ENCODE results near the gene HS6ST3. TPM values are rescaled to one million over a fixed set of nuclear protein-coding genes. Genes with fewer than 3 reads are reported as not detected.

The HS6ST3 gene
- total RNA-seq, 1 donor from 2014 or later = not detected

DNA sequence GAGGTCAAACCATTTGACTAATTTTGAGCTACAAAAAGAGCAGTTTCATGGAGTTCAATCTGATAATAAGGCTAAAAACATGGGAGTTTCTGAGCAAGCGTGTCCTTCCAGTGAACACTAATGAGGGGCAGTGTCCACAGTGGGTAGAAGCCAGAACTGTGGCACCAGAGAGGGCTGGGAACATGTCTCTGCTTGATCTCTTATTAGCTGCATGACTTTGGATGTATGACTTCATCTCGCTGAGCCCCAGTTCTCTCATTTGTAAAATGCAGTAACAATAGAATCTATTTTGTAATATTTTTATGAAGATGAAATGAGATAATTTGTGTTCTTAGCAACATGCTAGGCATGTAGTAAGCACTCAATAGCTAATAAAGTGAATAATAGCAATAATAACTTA is 69.8 kb downstream of the HS6ST3 start:
- no peak overlapping the region for H3K27ac Mint-ChIP-seq (ENCODE audit: unreplicated experiment)
- H3K9me3 Mint-ChIP-seq (ENCODE audit: unreplicated experiment) = no peaks in the 10 kb centered on the region
- no peaks in the 10 kb centered on the region for H3K36me3 Mint-ChIP-seq (ENCODE audit: unreplicated experiment)

DNA sequence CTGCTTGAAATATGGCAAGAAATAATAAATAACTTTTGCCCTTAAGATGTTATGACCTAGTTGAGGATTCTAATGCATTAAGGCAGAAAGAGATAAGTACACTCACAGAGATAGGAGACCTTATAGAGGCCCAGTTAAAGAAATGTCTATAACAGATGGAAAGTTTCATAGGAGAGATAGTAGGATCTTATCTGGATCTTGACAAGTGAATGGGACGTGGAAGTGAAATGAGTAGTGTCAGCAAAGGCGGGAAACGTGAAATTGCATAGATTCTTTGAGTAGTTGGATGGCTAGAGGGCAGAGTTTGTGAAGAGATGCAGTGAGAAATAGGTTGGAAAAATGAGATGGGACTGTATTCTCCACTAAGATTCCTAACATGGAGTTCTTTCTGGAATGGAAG is 71.2 kb downstream of the HS6ST3 start:
- no peak for DNase-seq (ENCODE audit: extremely low spot score, unreplicated experiment)
- TF ChIP-seq, protein P1, sequence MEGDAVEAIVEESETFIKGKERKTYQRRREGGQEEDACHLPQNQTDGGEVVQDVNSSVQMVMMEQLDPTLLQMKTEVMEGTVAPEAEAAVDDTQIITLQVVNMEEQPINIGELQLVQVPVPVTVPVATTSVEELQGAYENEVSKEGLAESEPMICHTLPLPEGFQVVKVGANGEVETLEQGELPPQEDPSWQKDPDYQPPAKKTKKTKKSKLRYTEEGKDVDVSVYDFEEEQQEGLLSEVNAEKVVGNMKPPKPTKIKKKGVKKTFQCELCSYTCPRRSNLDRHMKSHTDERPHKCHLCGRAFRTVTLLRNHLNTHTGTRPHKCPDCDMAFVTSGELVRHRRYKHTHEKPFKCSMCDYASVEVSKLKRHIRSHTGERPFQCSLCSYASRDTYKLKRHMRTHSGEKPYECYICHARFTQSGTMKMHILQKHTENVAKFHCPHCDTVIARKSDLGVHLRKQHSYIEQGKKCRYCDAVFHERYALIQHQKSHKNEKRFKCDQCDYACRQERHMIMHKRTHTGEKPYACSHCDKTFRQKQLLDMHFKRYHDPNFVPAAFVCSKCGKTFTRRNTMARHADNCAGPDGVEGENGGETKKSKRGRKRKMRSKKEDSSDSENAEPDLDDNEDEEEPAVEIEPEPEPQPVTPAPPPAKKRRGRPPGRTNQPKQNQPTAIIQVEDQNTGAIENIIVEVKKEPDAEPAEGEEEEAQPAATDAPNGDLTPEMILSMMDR (IDR thresholded peaks at IDR 0.05) = no peak
- Mint-ChIP-seq H3K4me3 (ENCODE audit: unreplicated experiment) (no peak overlapping the region), H3K36me3 (ENCODE audit: unreplicated experiment) (no peaks in the 10 kb centered on the region), H3K4me1 (ENCODE audit: unreplicated experiment) (no peaks in the 10 kb centered on the region), H3K9me3 (ENCODE audit: unreplicated experiment) (no peaks in the 10 kb centered on the region), H3K27me3 (ENCODE audit: unreplicated experiment) (peaks cover 18% of the 10 kb centered on the region), H3K27ac (ENCODE audit: unreplicated experiment) (no peak overlapping the region)

More for the DNA sequence above, 69.8 kb downstream of the HS6ST3 start:
- H3K27me3 Mint-ChIP-seq (ENCODE audit: unreplicated experiment) = peaks cover 21% of the 10 kb centered on the region
- TF ChIP-seq, protein P1 (IDR thresholded peaks at IDR 0.05) = no peak
- no peak for DNase-seq (ENCODE audit: extremely low spot score, unreplicated experiment)
- no peaks in the 10 kb centered on the region for H3K4me1 Mint-ChIP-seq (ENCODE audit: unreplicated experiment)
- no peak overlapping the region for H3K4me3 Mint-ChIP-seq (ENCODE audit: unreplicated experiment)

DNA sequence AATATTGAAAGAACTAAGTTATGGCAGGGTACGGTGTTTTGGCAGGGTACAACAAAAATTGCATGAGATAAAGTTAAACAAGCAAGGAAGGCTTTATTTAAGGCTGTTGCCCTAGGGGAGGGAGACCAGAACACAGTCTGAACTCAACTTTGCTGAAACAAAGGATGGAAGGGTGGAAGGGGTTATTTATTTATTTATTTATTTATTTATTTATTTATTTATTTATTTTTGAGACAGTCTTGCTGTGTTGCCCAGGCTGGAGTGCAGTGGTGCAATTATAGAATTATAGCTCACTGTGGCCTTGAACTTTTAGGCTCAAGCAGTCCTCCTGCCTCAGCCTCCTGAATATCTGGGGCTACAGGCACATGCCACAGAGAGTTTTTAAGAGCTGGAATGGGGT is 75.9 kb downstream of the HS6ST3 start:
- no peak overlapping the region for H3K27ac Mint-ChIP-seq (ENCODE audit: unreplicated experiment)
- H3K4me1 Mint-ChIP-seq (ENCODE audit: unreplicated experiment) = no peaks in the 10 kb centered on the region

DNA sequence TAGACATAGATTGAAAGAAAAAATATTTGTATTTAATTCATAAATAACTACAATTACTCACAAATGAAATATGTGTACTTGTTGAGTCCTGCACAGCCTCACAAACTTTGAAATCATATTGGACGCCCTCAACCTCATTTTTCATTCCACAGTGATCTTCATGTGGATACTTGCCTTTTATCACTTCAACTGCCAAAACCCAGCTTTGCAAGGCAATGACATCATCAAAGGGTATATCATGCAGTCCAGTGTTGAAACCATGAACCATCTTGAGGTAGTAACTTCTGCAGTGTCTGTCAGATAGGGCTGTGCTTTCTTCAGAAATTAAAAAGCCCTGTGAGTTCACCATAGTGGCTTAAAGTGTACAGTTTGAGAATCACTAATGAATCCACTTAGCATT is 82.2 kb downstream of the HS6ST3 start:
- H3K4me3 Mint-ChIP-seq (ENCODE audit: unreplicated experiment) = no peak overlapping the region
- TF ChIP-seq, protein P1 (IDR thresholded peaks at IDR 0.05) = no peak
- no peaks in the 10 kb centered on the region for H3K9me3 Mint-ChIP-seq (ENCODE audit: unreplicated experiment)
- no peaks in the 10 kb centered on the region for H3K27me3 Mint-ChIP-seq (ENCODE audit: unreplicated experiment)
- no peaks in the 10 kb centered on the region for H3K36me3 Mint-ChIP-seq (ENCODE audit: unreplicated experiment)
- DNase-seq (ENCODE audit: extremely low spot score, unreplicated experiment) = no peak
- H3K4me1 Mint-ChIP-seq (ENCODE audit: unreplicated experiment) = no peaks in the 10 kb centered on the region
- H3K27ac Mint-ChIP-seq (ENCODE audit: unreplicated experiment) = no peak overlapping the region

More for the DNA sequence above, 75.9 kb downstream of the HS6ST3 start:
- Mint-ChIP-seq H3K27me3 (ENCODE audit: unreplicated experiment) (peaks cover 6% of the 10 kb centered on the region), H3K36me3 (ENCODE audit: unreplicated experiment) (no peaks in the 10 kb centered on the region), H3K4me3 (ENCODE audit: unreplicated experiment) (no peak overlapping the region), H3K9me3 (ENCODE audit: unreplicated experiment) (no peaks in the 10 kb centered on the region)
- TF ChIP-seq, protein P1 (IDR thresholded peaks at IDR 0.05) = no peak
- no peak for DNase-seq (ENCODE audit: extremely low spot score, unreplicated experiment)

DNA sequence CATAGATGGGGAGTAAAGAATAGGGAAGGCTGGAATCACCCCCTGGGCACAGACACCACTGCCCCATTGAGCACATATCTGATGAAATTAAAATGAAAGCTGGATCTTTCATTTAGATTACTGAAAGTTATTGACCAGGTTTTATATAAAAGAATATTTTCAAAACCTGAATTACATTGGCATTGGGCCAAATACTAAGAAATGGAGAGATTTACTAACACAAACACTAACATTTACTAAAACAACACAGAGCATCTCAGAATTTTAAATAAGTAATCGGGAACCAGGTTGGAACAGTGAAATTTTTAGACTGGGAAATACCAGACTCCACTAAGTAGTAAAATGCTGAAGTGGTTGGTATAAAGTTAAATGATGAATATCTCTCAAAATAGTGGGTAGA is 88.9 kb downstream of the HS6ST3 start:
- no peak for DNase-seq (ENCODE audit: extremely low spot score, unreplicated experiment)
- TF ChIP-seq, protein P1 (IDR thresholded peaks at IDR 0.05) = no peak
- Mint-ChIP-seq H3K4me1 (ENCODE audit: unreplicated experiment) (no peaks in the 10 kb centered on the region), H3K36me3 (ENCODE audit: unreplicated experiment) (no peaks in the 10 kb centered on the region), H3K27me3 (ENCODE audit: unreplicated experiment) (no peaks in the 10 kb centered on the region), H3K27ac (ENCODE audit: unreplicated experiment) (no peak overlapping the region), H3K9me3 (ENCODE audit: unreplicated experiment) (no peaks in the 10 kb centered on the region), H3K4me3 (ENCODE audit: unreplicated experiment) (no peak overlapping the region)
